HG03025 (cell line): ENCODE measurements around the gene GPX3.

Experiments
- ATAC-seq: cut with Tn5 transposase; IDR thresholded peaks from one replicate; pipeline ENCODE4 v1.9.1; 2021; ENCODE audit warnings: mild to moderate bottlenecking, moderate library complexity; ENCODE audit not compliant: unreplicated experiment, low FRiP score

GPX3 gene

GRCh38 chr5:151031554-151031953 lies 11.2 kb downstream of the GPX3 start:
- ATAC-seq, result no peak

GRCh38 chr5:151033217-151033934 lies 13.0 kb downstream of the GPX3 start:
- ATAC-seq, result no peak

- ATAC-seq, result no peak
Observed at GRCh38 chr5:151034422-151035379, 14.3 kb downstream of the GPX3 start.

GRCh38 chr5:151036556-151036955 lies 16.2 kb downstream of the GPX3 start:
- ATAC-seq, result no peak

GRCh38 chr5:151037561-151038411 lies 17.4 kb downstream of the GPX3 start:
- ATAC-seq, result no peak

- ATAC-seq, result no peak
Observed at GRCh38 chr5:151038412-151038745, 18.0 kb downstream of the GPX3 start.

- no peak for ATAC-seq
Observed at GRCh38 chr5:151038801-151039238, 18.4 kb downstream of the GPX3 start.

GRCh38 chr5:151039665-151040064 lies 19.3 kb downstream of the GPX3 start:
- ATAC-seq, result no peak

GRCh38 chr5:151040211-151040747 lies 19.9 kb downstream of the GPX3 start:
- ATAC-seq, result no peak

GRCh38 chr5:151041577-151042268 lies 21.3 kb downstream of the GPX3 start:
- ATAC-seq, result no peak

- no peak for ATAC-seq
Observed at GRCh38 chr5:151042453-151043093, 22.2 kb downstream of the GPX3 start.

- ATAC-seq, result peak; percentile 44
Observed at GRCh38 chr5:151047814-151048425, 27.5 kb downstream of the GPX3 start.

- ATAC-seq, result no peak
Observed at GRCh38 chr5:151048526-151048925, 28.1 kb downstream of the GPX3 start.

GRCh38 chr5:151051066-151051930 lies 30.9 kb downstream of the GPX3 start:
- peak; percentile 65 for ATAC-seq

GRCh38 chr5:151051931-151052608 lies 31.7 kb downstream of the GPX3 start:
- ATAC-seq, result no peak

GRCh38 chr5:151052836-151053235 lies 32.4 kb downstream of the GPX3 start:
- no peak for ATAC-seq

- ATAC-seq, result no peak
Observed at GRCh38 chr5:151053796-151054462, 33.5 kb downstream of the GPX3 start.
